H9 (cell line): ENCODE results near the gene ZMYND8. TPM values are rescaled to one million over a fixed set of nuclear protein-coding genes. Genes with fewer than 3 reads are reported as not detected.

Experiments
- DNase-seq: peaks from one replicate; pipeline ENCODE4 v3.0.0-alpha.2; 2017
- H2AFZ ChIP-seq: one replicate; pipeline ENCODE4 v1.6.1; 2013; ENCODE audit warnings: mild to moderate bottlenecking, low read length, control low read depth, moderate library complexity
- H2AK5ac ChIP-seq: 2 replicates; pipeline ENCODE4 v1.6.1; 2013; ENCODE audit warnings: low read length, control low read depth, mixed read lengths; ENCODE audit not compliant: insufficient read length
- H2BK120ac ChIP-seq: one replicate; pipeline ENCODE4 v1.6.1; 2013; ENCODE audit warnings: low read depth, mild to moderate bottlenecking, low read length, control low read depth, inconsistent platforms; ENCODE audit not compliant: poor library complexity, severe bottlenecking
- H2BK12ac ChIP-seq: 2 replicates; pipeline ENCODE4 v1.6.1; 2013; ENCODE audit warnings: low read length, control low read depth, mixed read lengths, low read depth; ENCODE audit not compliant: insufficient read length
- H2BK15ac ChIP-seq: 2 replicates; pipeline ENCODE4 v1.6.1; 2013; ENCODE audit warnings: low read depth, low read length, control low read depth
- H2BK20ac ChIP-seq: one replicate; pipeline ENCODE4 v1.6.1; 2013; ENCODE audit warnings: low read depth, mild to moderate bottlenecking, low read length, control low read depth, inconsistent platforms; ENCODE audit not compliant: poor library complexity, severe bottlenecking
- H2BK5ac ChIP-seq: 2 replicates; pipeline ENCODE4 v1.6.1; 2013; ENCODE audit warnings: low read length, control low read depth, mixed read lengths; ENCODE audit not compliant: insufficient read length
- H3K14ac ChIP-seq: 2 replicates; pipeline ENCODE4 v1.6.1; 2013; ENCODE audit warnings: low read length, control low read depth; ENCODE audit not compliant: insufficient read depth
- H3K18ac ChIP-seq: 2 replicates; pipeline ENCODE4 v1.6.1; 2013; ENCODE audit warnings: low read depth, mild to moderate bottlenecking, mixed read lengths, low read length, control low read depth; ENCODE audit not compliant: insufficient read length
- H3K23ac ChIP-seq: 2 replicates; pipeline ENCODE4 v1.6.1; 2013; ENCODE audit warnings: low read length, control low read depth, mixed read lengths, low read depth; ENCODE audit not compliant: insufficient read length
- H3K23me2 ChIP-seq: 2 replicates; pipeline ENCODE4 v1.6.1; 2013; ENCODE audit warnings: low read depth, mild to moderate bottlenecking, mixed read lengths, low read length, control low read depth; ENCODE audit not compliant: insufficient read length, poor library complexity, severe bottlenecking
- H3K27ac ChIP-seq: 2 replicates; pipeline ENCODE4 v1.5.1; 2013; ENCODE audit warnings: low read length, control low read depth, mixed read lengths, low read depth; ENCODE audit not compliant: insufficient read length
- H3K27me3 ChIP-seq: 2 replicates; pipeline ENCODE4 v1.6.1; 2013; ENCODE audit warnings: low read length, control low read depth, inconsistent platforms; ENCODE audit not compliant: insufficient read depth
- H3K4ac ChIP-seq: 2 replicates; pipeline ENCODE4 v1.6.1; 2013; ENCODE audit warnings: low read depth, mild to moderate bottlenecking, control low read depth, inconsistent platforms, low read length, moderate library complexity
- H3K4me1 ChIP-seq: 2 replicates; pipeline ENCODE4 v1.6.1; 2013; ENCODE audit warnings: low read length, control low read depth, inconsistent platforms; ENCODE audit not compliant: insufficient read depth
- H3K4me2 ChIP-seq: 2 replicates; pipeline ENCODE4 v1.6.1; 2013; ENCODE audit warnings: low read length, control low read depth, mixed read lengths; ENCODE audit not compliant: insufficient read length, insufficient read depth
- H3K56ac ChIP-seq: 2 replicates; pipeline ENCODE4 v1.6.1; 2013; ENCODE audit warnings: low read depth, mild to moderate bottlenecking, mixed read lengths, low read length, control low read depth; ENCODE audit not compliant: insufficient read length
- H3K79me1 ChIP-seq: 2 replicates; pipeline ENCODE4 v1.6.1; 2013; ENCODE audit warnings: low read depth, mild to moderate bottlenecking, moderate library complexity, low read length, control low read depth, inconsistent platforms; ENCODE audit not compliant: insufficient read depth, poor library complexity, severe bottlenecking
- H3K79me2 ChIP-seq: 2 replicates; pipeline ENCODE4 v1.6.1; 2013; ENCODE audit warnings: low read length, control low read depth, inconsistent platforms; ENCODE audit not compliant: insufficient read depth
- H3K9ac ChIP-seq: 2 replicates; pipeline ENCODE4 v1.6.1; 2013; ENCODE audit warnings: low read length, control low read depth, mixed read lengths; ENCODE audit not compliant: insufficient read length; ENCODE audit errors: extremely low read depth
- H3K9me3 ChIP-seq: one replicate; pipeline ENCODE4 v1.6.1; 2013; ENCODE audit warnings: low read depth, low read length, inconsistent platforms; ENCODE audit not compliant: control insufficient read depth
- H3T11ph ChIP-seq: one replicate; pipeline ENCODE4 v1.6.1; 2013; ENCODE audit warnings: mild to moderate bottlenecking, low read length, control low read depth, inconsistent platforms
- H4K20me1 ChIP-seq: one replicate; pipeline ENCODE4 v1.6.1; 2013; ENCODE audit not compliant: control insufficient read depth, insufficient read length, insufficient read depth
- H4K5ac ChIP-seq: 2 replicates; pipeline ENCODE4 v1.6.1; 2013; ENCODE audit warnings: low read depth, mild to moderate bottlenecking, mixed read lengths, low read length, control low read depth; ENCODE audit not compliant: insufficient read length
- H4K8ac ChIP-seq: replicated peaks from 2 replicates; pipeline ENCODE4 v1.6.1; 2013; ENCODE audit warnings: low read length, control low read depth, mixed read lengths, low read depth; ENCODE audit not compliant: insufficient read length
- H4K91ac ChIP-seq: 2 replicates; pipeline ENCODE4 v1.6.1; 2013; ENCODE audit warnings: low read depth, mild to moderate bottlenecking, moderate library complexity, mixed read lengths, low read length, control low read depth; ENCODE audit not compliant: insufficient read length
- H3K27ac Mint-ChIP-seq, 3 experiments: 2 replicates in 2 of 3; 3 replicates in 1 of 3; pipeline ENCODE4 v1.8.0; 2020 to 2021; ENCODE audit warnings: mixed read lengths in 3 of 3, mild to moderate bottlenecking in 1 of 3, moderate library complexity in 1 of 3
- H3K27me3 Mint-ChIP-seq: 2 replicates; pipeline ENCODE4 v1.8.0; 2021; ENCODE audit warnings: low read depth, mild to moderate bottlenecking, moderate library complexity, mixed read lengths
- H3K36me3 Mint-ChIP-seq, 3 experiments: 2 replicates in 2 of 3; 3 replicates in 1 of 3; pipeline ENCODE4 v1.8.0; 2020 to 2021; ENCODE audit warnings: low read depth in 3 of 3, mixed read lengths in 3 of 3; ENCODE audit not compliant: insufficient read depth in 1 of 3
- H3K4me1 Mint-ChIP-seq, 2 experiments: 2 replicates each; pipeline ENCODE4 v1.8.0; 2020; ENCODE audit warnings: mixed read lengths in 2 of 2
- H3K4me3 Mint-ChIP-seq, 2 experiments: 2 replicates in 1 of 2; 3 replicates in 1 of 2; pipeline ENCODE4 v1.8.0; 2020 to 2021; ENCODE audit warnings: mild to moderate bottlenecking in 2 of 2, mixed read lengths in 2 of 2, moderate library complexity in 1 of 2
- H3K9me3 Mint-ChIP-seq, 2 experiments: 2 replicates in 1 of 2; 3 replicates in 1 of 2; pipeline ENCODE4 v1.8.0; 2020; ENCODE audit warnings: mild to moderate bottlenecking in 2 of 2, mixed read lengths in 2 of 2, moderate library complexity in 1 of 2
- total RNA-seq: library from RNA; stranded (reverse); gene quantifications from 2 replicates; pipeline ENCODE4 v1.2.1, GENCODE V29; 2021
- TF ChIP-seq, protein P1 (sequence below): fragments of 200-600 bp; sonication (generic); conservative IDR thresholded peaks from 3 replicates; pipeline ENCODE4 v1.8.0; 2021; ENCODE audit warnings: antibody characterized with exemption, mild to moderate bottlenecking

Gene ZMYND8
- total RNA-seq, 1 experiment from 2014 or later = 158 TPM

DNA sequence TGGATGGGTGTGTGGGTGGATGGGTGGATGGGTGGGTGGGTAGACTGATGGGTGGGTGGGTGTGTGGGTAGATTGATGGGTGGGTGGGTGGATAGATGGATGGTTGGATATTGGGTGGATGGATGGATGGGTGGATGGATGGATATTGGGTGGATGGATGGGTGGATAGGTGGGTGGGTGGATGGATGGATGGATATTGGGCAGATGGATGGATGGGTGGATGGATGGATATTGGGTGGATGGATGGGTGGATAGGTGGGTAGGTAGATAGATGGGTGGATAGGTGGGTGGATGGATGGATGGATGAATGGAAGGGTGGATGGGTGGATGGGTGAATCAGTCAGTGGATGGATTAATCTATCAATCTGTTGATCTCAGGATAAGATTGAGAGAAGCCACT lies 177.2 kb downstream of the ZMYND8 start:
- H3T11ph ChIP-seq = no peak overlapping the region
- H3K56ac ChIP-seq = no peak overlapping the region
- no peak overlapping the region for H2BK5ac ChIP-seq
- no peaks in the 10 kb centered on the region for H3K27me3 ChIP-seq
- no peak overlapping the region for H3K9ac ChIP-seq
- peaks cover 2 to 18% of the 10 kb centered on the region in 2 experiments for H3K4me1 Mint-ChIP-seq
- DNase-seq = no peak
- H3K23me2 ChIP-seq = no peaks in the 10 kb centered on the region
- no peaks in the 10 kb centered on the region for H4K20me1 ChIP-seq
- no peak overlapping the region for H2BK20ac ChIP-seq
- no peaks in the 10 kb centered on the region for H3K79me2 ChIP-seq
- no peak overlapping the region for H3K14ac ChIP-seq
- no peaks in the 10 kb centered on the region for H3K79me1 ChIP-seq
- H2BK12ac ChIP-seq = no peak overlapping the region
- H3K4ac ChIP-seq = no peak overlapping the region
- no peak overlapping the region for H2BK120ac ChIP-seq
- no peak overlapping the region for H4K5ac ChIP-seq
- no peak overlapping the region for H3K27ac Mint-ChIP-seq
- no peak overlapping the region for H4K91ac ChIP-seq
- no peaks in the 10 kb centered on the region; a peak in 1 of 5 replicates for H3K9me3 Mint-ChIP-seq
- no peak overlapping the region for H3K23ac ChIP-seq
- H3K4me2 ChIP-seq = no peak overlapping the region
- H2AFZ ChIP-seq = no peak overlapping the region
- H3K36me3 Mint-ChIP-seq = peaks cover 0 to 4% (median 3%) of the 10 kb centered on the region in 3 experiments; a peak in 2 of 7 replicates
- no peak overlapping the region for H2BK15ac ChIP-seq
- no peaks in the 10 kb centered on the region for H3K4me1 ChIP-seq
- H2AK5ac ChIP-seq = no peak overlapping the region
- H3K18ac ChIP-seq = no peak overlapping the region
- no peak overlapping the region for H3K27ac ChIP-seq
- peaks cover 4% of the 10 kb centered on the region for H3K27me3 Mint-ChIP-seq
- H4K8ac ChIP-seq = no peak overlapping the region
- TF ChIP-seq, protein P1, sequence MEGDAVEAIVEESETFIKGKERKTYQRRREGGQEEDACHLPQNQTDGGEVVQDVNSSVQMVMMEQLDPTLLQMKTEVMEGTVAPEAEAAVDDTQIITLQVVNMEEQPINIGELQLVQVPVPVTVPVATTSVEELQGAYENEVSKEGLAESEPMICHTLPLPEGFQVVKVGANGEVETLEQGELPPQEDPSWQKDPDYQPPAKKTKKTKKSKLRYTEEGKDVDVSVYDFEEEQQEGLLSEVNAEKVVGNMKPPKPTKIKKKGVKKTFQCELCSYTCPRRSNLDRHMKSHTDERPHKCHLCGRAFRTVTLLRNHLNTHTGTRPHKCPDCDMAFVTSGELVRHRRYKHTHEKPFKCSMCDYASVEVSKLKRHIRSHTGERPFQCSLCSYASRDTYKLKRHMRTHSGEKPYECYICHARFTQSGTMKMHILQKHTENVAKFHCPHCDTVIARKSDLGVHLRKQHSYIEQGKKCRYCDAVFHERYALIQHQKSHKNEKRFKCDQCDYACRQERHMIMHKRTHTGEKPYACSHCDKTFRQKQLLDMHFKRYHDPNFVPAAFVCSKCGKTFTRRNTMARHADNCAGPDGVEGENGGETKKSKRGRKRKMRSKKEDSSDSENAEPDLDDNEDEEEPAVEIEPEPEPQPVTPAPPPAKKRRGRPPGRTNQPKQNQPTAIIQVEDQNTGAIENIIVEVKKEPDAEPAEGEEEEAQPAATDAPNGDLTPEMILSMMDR = no peak
- no peaks in the 10 kb centered on the region for H3K9me3 ChIP-seq
- H3K4me3 Mint-ChIP-seq = no peak overlapping the region
